Measurements from ENCODE around the gene MNT.

MNT gene

GRCh38 chr17:2361010-2361760 is 39.7 kb downstream of the MNT start:
- no peak for DNase-seq

GRCh38 chr17:2357931-2358434 is 42.9 kb downstream of the MNT start:
- DNase-seq, result no peak

- DNase-seq, result no peak
Measured at GRCh38 chr17:2357237-2357636, 43.6 kb downstream of the MNT start.

GRCh38 chr17:2354311-2354710 is 46.5 kb downstream of the MNT start:
- DNase-seq, result no peak

GRCh38 chr17:2351269-2351668 is 49.6 kb downstream of the MNT start:
- no peak for DNase-seq

GRCh38 chr17:2347805-2348685 is 52.8 kb downstream of the MNT start:
- DNase-seq, result peak; percentile 83

- DNase-seq, result no peak
Measured at GRCh38 chr17:2346475-2346874, 54.4 kb downstream of the MNT start.

- no peak for DNase-seq
Measured at GRCh38 chr17:2344528-2344927, 56.3 kb downstream of the MNT start.

- no peak for DNase-seq
Measured at GRCh38 chr17:2343421-2343820, 57.4 kb downstream of the MNT start.

- no peak for DNase-seq
Measured at GRCh38 chr17:2338315-2338657, 62.6 kb downstream of the MNT start.

- no peak for DNase-seq
Measured at GRCh38 chr17:2337544-2338314, 63.1 kb downstream of the MNT start.

GRCh38 chr17:2336852-2337543 is 63.9 kb downstream of the MNT start, which contains the start of gene SGSM2:
Gene SGSM2, plus strand, starts transcription at chr17:2337501. Its CDS starts 188 bp downstream, at chr17:2337689.
- peak; percentile 18 for DNase-seq

- peak; percentile 40 for DNase-seq
Measured at GRCh38 chr17:2336215-2336851, 64.5 kb downstream of the MNT start, which contains the start of gene TSR1. Gene TSR1, minus strand, starts transcription at chr17:2336457. Its CDS starts 30 bp downstream, at chr17:2336427.

- DNase-seq, result no peak
Measured at GRCh38 chr17:2335726-2336214, 65.1 kb downstream of the MNT start.

Data from DMS 273 treated with DMSO at 0.1 percent for 48 hours (cell line).